ENCODE results near the gene ISG20.
"Not testable (repeated sequence)": the region's sequence is repeated elsewhere in the genome, so short reads cannot be mapped to it uniquely, and the experiment has no call there.

The ISG20 gene

GRCh38 chr15:88619796-88620195 is 19.0 kb upstream of the ISG20 start:
- no peak for DNase-seq

DNA sequence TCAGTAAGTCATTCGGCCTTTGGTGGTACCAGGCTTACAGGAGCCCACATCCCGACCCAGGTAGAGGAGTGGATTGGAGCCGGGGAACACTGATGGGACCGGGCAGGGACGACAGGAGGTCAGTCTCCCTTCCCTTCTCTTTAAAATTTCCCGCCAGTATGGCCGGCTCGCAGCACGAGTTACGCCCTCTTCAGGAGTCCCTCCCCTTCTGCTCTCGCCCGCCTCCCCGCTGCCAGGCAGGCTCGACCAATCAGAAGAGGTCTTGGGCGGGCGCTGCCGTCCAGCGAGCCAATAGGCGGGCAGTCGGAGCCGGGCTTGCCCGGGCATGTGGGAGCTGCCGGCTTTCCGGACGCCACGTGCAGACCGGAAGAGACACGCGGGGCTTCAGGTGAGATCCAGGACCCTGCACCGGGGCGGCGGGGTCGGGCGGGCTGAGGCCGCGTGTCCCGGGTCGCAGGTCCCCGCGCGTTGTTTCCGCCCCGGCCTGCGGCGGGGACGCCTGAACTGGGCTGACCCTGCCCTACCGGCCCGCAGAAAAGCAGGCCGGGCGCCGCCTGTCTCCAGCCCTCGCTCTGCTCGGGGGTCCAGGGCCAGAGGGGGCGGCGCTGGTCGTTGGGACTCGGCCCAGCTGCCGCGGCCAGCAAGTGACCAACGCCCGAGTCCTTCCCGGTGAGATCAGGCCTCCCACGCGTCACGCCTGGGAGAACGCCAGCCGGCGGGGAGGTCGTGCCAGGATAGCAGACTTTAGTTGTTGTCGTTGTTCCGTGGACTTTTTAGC is 17.6 kb upstream of the ISG20 start, which contains the start of gene AEN:
Gene AEN, plus strand, starts transcription at position 346 of the 778 bp plus-strand sequence. CDS start 4,870 bp downstream, outside the sequence.
- DNase-seq, result peak; percentile 91

GRCh38 chr15:88621789-88622604 is 16.8 kb upstream of the ISG20 start:
- DNase-seq, result no peak

GRCh38 chr15:88622605-88622975 is 16.2 kb upstream of the ISG20 start:
- no peak for DNase-seq

GRCh38 chr15:88623061-88623460 is 15.8 kb upstream of the ISG20 start:
- DNase-seq, result peak; percentile 32

DNA sequence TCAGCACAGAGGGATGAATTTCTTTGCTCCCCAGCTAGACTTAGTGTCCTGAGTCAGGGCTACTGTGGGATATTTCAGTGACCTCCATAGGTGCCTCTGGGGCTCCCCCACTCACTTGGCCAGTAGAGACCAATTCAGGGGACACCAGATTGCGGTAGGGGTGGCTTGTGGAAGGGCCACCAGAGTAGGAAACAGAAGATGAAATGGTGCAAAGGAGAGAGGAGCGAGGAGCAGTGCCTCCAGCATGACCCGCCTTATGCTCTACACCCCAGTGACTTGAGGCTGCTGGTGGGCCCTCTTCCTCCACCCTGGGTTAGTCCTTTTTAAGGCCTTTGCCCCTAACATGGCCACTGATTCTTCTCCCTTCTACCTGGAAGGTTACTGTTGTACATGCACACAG is 15.2 kb upstream of the ISG20 start:
- no peak for DNase-seq

DNA sequence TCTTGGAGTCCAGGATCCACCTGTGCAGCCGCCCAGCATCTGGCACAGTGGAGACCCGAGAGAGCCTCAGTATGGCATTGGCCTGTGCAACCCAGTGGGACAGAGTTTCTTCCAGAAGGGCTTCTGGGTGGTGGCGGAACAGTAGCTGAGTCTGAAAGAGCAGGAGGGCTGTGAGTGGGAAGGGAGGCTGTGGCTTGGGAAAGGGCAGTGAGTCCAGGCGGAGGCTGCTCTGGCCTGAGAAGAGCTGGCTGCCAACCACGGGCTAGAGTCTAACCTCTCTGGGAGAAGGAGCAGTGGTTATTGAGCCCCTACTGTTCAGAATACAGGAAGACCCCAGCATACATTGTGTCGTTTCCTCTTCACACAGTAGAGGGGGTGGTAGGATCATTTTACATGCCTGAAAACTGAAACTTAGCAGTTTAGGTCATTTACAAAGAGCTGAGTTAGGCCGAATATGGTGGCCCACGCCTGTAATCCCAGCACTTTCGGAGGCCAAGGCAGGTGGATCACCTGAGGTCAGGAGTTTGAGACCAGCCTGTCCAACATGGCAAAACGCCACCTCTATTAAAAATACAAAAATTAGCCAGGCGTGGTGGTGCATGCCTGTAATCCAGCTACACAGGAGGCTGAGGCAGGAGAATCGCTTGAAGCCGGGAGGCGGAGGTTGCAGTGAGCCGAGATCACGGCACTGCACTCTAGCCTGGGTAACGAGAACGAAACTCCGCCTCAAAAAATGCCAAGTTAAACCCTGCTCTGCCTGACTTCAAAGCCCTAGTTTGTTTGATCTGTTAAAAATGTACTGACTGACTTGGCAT is 14.5 kb upstream of the ISG20 start:
- no peak for DNase-seq

DNA sequence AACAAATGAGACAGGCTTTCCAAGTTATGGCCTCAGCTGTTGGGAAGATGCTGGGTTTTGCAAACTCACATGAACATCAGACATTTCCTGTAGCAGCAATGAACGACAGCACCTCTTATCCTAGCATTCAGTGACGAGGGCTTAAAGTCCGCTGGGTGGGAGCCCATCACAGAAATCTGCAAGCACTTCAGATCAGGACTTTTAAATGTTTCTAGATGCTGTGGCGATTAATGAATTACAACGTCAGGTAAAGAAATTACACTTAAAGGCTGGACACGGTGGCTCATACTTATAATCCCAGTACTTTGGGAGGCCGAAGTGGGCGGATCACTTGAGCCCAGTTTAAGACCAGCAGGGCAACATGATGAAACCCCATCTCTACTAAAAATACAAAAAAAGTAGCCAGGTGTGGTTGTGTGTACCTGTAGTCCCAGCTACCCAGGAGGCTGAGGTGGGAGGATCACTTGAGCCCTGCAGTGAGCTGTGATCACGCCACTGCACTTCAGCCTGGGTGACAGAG is 13.8 kb upstream of the ISG20 start:
- DNase-seq, result no peak

- DNase-seq, result no peak
Measured at GRCh38 chr15:88625943-88626741, 12.7 kb upstream of the ISG20 start.

- DNase-seq, result no peak
Measured at GRCh38 chr15:88627463-88627862, 11.4 kb upstream of the ISG20 start.

- DNase-seq, result no peak
Measured at GRCh38 chr15:88628018-88628654, 10.7 kb upstream of the ISG20 start.

DNA sequence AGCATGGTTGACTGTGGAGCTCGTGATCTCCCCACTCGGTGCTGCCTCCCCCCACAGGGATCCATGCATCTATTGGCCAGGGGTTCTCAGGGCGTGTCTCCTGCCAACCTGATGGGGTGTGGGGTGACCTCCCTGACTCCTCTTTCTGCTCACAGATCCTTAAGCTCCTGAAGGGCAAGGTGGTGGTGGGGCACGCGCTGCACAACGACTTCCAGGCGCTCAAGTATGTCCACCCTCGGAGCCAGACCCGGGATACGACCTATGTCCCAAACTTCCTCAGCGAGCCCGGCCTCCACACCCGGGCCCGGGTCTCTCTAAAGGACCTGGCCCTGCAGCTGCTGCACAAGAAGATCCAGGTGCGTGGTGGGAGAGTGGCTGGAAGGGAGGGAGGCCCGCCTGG is 9.7 kb upstream of the ISG20 start:
- DNase-seq, result no peak

DNA sequence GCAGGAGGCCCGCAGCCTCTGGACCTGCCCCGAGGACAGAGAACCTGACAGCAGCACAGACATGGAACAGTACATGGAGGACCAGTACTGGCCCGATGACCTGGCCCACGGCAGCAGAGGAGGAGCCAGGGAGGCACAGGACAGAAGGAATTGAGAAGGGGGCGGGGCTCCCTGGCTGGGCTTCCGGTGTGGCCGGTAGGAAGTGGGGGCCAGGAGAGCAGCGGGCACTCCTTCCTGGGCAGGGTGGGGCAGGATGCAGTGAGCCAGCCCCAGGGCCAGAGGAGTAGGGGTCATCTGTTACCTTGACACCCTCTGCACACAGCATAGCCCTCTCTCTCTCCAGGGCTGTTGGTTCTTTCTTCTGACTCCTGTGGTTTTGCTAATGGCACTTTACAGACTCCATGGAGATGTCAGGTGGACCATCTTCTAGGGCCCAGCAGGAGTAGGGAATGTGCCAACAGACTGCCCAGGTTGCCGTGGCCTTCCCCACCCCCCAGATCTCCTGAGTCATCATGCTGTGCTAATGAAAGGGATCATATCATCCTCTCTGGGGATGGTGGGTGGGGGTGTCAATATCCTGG is 8.6 kb upstream of the ISG20 start:
- DNase-seq, result no peak

DNA sequence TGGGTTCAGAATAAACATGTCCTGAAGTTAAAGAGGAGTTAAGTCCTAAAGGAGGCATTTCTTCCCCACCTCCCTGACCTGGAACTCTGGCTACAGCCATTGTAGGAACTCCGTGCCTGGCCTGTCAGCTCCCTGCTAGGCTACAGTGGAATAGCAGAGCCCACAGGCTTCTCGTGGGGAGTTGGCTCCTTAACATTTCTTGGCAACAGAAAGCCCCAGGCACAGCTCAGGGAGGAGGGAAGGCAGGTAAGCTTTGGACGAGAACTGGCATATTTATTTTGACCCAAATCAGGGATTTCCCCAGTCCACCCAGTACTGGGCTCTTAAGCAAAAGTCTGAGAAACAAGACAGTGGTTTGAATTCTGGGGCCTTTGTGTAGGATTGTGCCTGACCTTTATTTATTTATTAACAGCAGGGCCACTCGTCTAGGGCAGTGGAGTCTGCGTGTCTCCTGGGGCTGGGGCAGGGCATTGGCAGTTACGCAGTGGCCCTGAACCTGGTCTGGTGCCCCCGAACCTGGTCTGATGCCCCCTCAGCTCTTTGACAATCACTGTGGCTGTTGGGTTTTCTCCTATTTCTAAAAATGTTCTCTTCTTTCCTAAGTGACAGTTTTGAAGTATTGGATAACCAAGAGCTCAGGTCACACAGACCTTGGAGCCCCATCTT is 7.9 kb upstream of the ISG20 start:
- no peak for DNase-seq

- no peak for DNase-seq
Measured at GRCh38 chr15:88631464-88632028, 7.3 kb upstream of the ISG20 start.

GRCh38 chr15:88632797-88633196 is 6.0 kb upstream of the ISG20 start:
- DNase-seq, result not testable (repeated sequence)

DNA sequence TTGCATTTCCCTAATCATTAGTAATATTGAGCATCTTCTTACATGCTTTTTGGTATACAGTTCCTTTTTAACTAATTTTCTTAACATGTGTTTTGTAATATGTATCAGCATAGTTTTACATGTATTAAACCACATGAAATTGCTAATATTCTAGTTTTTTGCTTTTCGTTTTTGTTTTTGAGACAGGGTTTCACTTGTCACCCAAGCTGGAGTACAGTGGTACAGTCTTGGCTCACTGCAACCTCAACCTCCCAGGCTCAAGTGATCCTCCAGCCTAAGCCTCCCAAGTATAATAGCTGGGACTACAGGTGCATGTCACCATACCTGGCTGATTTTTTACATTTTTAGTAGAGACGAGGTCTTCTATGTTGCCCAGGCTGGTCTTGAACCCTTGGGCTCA is 4.4 kb upstream of the ISG20 start:
- no peak for DNase-seq

DNA sequence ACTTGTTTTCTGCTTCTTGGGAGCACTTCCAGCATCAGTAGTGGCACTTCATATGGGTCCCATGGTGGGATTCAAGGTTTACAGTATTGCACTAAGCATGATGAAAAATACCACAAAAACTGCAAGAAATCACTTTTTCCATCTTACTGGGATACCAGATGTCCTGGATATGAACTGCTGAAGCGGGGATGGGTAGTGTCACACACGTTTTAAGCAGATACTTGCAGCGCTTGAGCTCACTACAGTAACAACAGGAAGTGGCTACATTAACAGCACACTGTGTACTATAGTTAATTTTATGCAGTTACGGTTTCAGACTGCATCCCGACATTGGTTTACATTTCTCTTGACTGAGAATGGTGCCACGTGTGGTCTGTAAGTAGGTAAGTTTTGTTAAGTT is 3.5 kb upstream of the ISG20 start:
- no peak for DNase-seq

DNA sequence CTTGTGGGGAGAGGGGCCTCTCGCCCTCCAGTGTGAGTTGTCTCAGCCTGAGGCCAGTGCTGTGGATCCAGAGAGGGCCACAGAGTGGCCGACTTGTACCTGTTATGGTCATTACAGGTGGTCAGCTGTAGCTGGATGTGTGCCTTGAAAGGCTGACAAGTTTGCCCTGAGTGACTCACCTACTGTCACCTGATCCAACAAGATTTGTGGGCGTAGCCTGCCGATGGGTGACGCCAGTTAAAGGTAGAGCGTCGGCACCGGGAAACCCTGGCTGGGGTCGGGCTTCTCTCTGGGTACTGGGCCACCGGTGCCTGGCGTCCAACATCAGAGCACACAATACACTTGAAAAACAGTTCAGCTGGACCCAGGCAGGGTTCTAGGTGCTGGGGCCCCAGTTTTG is 2.8 kb upstream of the ISG20 start:
- DNase-seq, result no peak

DNA sequence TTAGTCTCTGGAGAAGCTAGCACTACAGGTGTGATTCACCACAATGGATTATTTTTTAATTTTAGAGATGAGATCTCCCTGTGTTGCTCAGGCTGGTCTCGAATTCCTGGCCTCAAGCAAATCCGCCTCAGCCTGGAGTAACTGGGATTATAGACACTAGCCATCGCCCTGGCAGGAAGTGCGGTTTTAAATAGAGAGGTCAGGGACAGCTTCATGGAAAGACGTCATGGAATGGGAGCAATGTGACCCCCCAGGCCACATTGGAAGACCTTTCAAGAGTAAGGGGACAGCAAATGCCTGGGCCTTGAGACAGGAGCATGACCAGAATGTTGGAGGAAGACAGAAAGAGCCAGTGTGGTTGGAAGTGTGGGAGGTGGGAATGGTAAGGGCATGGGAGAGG is 2.2 kb upstream of the ISG20 start:
- DNase-seq, result no peak
